ENCODE data around the gene CLCN6.

The CLCN6 gene

DNA sequence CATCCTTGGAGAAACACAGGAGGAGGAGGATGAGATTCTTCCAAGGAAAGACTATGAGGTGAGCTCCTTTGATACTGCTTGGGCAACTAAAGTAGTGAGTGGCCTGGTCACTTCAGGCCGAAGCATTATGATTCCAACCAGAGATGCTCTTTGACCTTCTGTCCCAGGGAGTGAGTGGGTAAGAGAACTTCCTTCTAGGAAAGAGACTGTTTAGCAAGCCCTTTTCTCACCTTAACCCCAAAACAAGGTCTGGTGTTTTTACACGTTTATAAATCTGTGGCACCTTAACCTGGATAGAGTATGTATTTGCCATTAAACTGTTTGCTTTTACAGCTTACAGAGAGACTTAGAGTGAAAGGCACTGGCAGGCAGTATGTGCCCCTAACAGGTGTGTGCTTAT, 1.1 kb downstream of the CLCN6 start:
- peak overlapping the region; percentile 94 for H3K27ac Mint-ChIP-seq
- H3K36me3 Mint-ChIP-seq (ENCODE audit: low read depth) = peaks cover 77% of the 10 kb centered on the region
- H3K27me3 Mint-ChIP-seq = no peaks in the 10 kb centered on the region
- H3K9me3 Mint-ChIP-seq = no peaks in the 10 kb centered on the region
- H3K4me1 Mint-ChIP-seq (ENCODE audit: low read depth) = peaks cover 70% of the 10 kb centered on the region
- intact Hi-C loops (cut with micrococcal nuclease) = loop anchor here (5.0 kb wide), 1 partner anchor 70 kb away; the partner anchor contains the start of gene AGTRAP
- H3K4me3 Mint-ChIP-seq = peak overlapping the region; percentile 94

DNA sequence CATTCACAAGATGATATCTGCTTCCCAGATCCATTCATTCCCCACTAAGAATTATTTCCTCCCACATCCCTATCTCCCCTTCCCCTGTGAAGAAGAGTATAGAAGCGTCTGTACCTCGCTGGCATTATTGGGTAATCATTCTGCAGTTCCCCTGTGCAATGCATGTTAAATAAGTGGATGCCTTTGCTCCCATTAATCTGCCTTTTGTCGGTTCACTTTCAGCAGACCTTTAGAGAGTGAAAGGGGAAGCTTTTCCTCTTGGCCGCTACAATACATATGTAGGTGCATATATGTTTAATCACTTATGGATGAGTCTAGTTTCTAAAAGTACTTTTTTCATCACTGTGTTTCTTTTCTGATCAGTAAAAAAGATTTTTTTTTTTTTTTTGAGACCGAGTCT, 7.0 kb downstream of the CLCN6 start:
- no peak overlapping the region for H3K4me3 Mint-ChIP-seq
- no peaks in the 10 kb centered on the region for H3K27me3 Mint-ChIP-seq
- no peaks in the 10 kb centered on the region for H3K9me3 Mint-ChIP-seq
- peaks cover 81% of the 10 kb centered on the region for H3K36me3 Mint-ChIP-seq (ENCODE audit: low read depth)
- H3K27ac Mint-ChIP-seq = no peak overlapping the region
- intact Hi-C loops (cut with micrococcal nuclease) = no loop called here
- peaks cover 68% of the 10 kb centered on the region for H3K4me1 Mint-ChIP-seq (ENCODE audit: low read depth)

DNA sequence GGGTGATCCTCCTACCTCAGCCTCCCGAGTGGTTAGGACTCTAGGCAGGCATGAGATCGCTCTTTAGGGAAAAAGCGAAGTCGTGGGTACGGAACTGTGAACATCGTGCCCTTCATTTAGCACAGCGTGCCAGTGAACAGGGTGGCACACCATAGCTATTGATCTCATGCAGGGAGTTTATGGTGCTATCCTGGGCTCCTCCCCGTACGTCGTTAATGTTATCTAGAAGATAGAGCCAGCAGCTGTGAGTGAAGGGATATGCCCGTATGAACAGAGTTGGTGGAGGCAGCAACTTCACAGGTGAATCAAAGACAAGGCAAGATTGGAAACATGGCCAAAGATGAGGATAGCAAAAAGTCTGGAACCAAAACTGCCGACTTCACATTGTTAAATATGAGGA, 11.2 kb downstream of the CLCN6 start:
- peaks cover 81% of the 10 kb centered on the region for H3K36me3 Mint-ChIP-seq (ENCODE audit: low read depth)
- intact Hi-C loops (cut with micrococcal nuclease) = no loop called here
- peaks cover 40% of the 10 kb centered on the region for H3K4me1 Mint-ChIP-seq (ENCODE audit: low read depth)
- H3K27me3 Mint-ChIP-seq = no peaks in the 10 kb centered on the region
- H3K9me3 Mint-ChIP-seq = no peaks in the 10 kb centered on the region
- H3K27ac Mint-ChIP-seq = no peak overlapping the region
- H3K4me3 Mint-ChIP-seq = no peak overlapping the region

DNA sequence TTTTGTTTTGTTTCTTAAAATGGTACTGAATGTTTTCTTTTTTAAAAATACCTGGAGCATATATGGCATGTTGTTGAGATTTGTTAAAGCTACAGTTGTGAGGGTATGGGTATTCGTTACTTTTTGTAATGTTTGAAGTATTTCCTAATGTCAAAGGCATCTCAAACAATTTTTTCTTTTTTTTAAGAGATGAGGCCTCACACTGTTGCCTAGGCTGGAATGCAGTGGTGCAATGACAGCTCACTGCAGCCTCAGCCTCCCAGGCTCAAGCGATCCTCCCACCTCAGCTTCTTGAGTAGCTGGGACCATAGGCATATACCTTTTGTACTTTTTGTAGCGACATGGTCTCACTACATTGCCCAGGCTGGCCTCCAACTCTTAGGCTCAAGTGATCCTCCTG, 16.1 kb downstream of the CLCN6 start:
- H3K27ac Mint-ChIP-seq = no peak overlapping the region
- peaks cover 5% of the 10 kb centered on the region for H3K4me1 Mint-ChIP-seq (ENCODE audit: low read depth)
- peaks cover 100% of the 10 kb centered on the region for H3K36me3 Mint-ChIP-seq (ENCODE audit: low read depth)
- no peaks in the 10 kb centered on the region for H3K27me3 Mint-ChIP-seq
- no peak overlapping the region for H3K4me3 Mint-ChIP-seq
- intact Hi-C loops (cut with micrococcal nuclease) = no loop called here
- H3K9me3 Mint-ChIP-seq = no peaks in the 10 kb centered on the region

DNA sequence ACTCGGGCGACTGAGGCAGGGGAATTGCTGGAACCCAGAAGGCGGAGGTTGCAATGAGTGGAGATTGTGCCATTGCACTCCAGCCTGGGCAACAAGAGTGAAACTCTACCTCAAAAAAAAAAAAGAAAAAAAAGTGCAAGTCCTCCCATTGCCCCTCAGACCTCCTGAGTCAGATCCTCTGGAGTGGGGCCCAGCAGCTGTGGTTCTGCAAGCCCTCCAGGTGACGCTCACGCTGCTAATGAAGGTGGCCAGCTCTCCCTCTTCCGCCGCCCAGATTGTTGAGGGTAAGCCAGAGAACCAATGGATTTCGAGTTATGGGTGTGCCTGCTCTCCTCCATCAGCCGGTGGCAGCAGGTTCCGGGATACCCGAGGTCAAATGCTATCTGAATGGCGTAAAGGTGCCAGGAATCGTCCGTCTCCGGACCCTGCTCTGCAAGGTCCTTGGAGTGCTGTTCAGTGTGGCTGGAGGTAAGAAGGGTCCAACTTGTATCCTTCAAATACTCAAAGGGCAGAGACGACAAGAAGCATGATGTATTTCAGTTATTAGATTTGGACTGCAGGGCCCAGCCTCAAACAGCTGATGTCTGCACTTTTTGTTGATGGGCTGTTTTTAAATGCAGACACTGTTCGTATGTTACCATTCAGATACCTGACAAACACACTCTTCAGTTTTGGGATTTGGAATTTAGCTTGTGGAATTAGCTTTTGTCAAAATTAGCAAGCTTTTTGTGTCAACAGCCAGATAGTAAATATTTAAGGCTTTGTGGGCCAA, 17.6 kb downstream of the CLCN6 start:
- Mint-ChIP-seq H3K27me3 (no peaks in the 10 kb centered on the region), H3K27ac (no peak overlapping the region), H3K36me3 (ENCODE audit: low read depth) (peaks cover 100% of the 10 kb centered on the region), H3K4me1 (ENCODE audit: low read depth) (no peaks in the 10 kb centered on the region), H3K4me3 (no peak overlapping the region), H3K9me3 (no peaks in the 10 kb centered on the region)
- intact Hi-C loops (cut with micrococcal nuclease) = no loop called here

DNA sequence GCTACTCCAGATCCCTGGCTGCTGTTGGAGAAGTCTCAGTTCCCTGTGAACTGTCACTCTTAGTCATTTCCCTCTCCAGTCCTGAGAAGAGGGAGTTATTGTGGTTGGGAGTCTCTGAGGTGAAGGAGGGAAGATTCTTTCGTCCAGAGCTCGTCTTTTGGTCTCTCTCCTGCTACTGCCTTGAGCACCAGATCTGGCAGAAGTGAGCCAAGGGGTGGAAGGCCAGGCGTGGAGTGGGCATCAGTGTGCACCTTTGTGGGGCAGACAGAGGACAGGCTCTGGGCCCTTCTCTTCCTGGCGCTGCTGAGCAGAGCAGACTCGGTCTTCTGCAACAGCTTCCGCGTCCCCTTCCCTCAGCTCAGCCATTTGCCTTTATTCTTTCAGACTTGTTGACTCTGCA, 19.1 kb downstream of the CLCN6 start:
- H3K27ac Mint-ChIP-seq = no peak overlapping the region
- no peaks in the 10 kb centered on the region for H3K27me3 Mint-ChIP-seq
- H3K4me1 Mint-ChIP-seq (ENCODE audit: low read depth) = no peaks in the 10 kb centered on the region
- H3K9me3 Mint-ChIP-seq = no peaks in the 10 kb centered on the region
- H3K4me3 Mint-ChIP-seq = no peak overlapping the region
- intact Hi-C loops (cut with micrococcal nuclease) = no loop called here
- peaks cover 100% of the 10 kb centered on the region for H3K36me3 Mint-ChIP-seq (ENCODE audit: low read depth)

DNA sequence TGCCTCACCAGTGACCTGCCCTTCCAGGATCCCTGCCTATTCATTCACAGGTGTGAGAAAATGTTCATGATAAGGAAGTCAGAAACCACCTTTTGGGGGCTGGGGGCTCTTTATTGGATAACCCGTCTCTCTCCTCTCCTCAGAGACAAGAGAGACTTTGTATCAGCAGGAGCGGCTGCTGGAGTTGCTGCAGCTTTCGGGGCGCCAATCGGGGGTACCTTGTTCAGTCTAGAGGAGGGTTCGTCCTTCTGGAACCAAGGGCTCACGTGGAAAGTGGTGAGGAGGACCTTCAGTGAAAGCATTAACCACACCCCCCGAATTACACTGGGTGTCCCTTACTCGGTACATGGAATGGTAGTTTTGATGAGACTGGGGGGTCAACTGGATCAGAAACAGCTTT, 21.0 kb downstream of the CLCN6 start:
- intact Hi-C loops (cut with micrococcal nuclease) = no loop called here
- H3K4me1 Mint-ChIP-seq (ENCODE audit: low read depth) = no peaks in the 10 kb centered on the region
- H3K4me3 Mint-ChIP-seq = no peak overlapping the region
- no peak overlapping the region for H3K27ac Mint-ChIP-seq
- H3K27me3 Mint-ChIP-seq = no peaks in the 10 kb centered on the region
- no peaks in the 10 kb centered on the region for H3K9me3 Mint-ChIP-seq
- H3K36me3 Mint-ChIP-seq (ENCODE audit: low read depth) = peaks cover 100% of the 10 kb centered on the region

DNA sequence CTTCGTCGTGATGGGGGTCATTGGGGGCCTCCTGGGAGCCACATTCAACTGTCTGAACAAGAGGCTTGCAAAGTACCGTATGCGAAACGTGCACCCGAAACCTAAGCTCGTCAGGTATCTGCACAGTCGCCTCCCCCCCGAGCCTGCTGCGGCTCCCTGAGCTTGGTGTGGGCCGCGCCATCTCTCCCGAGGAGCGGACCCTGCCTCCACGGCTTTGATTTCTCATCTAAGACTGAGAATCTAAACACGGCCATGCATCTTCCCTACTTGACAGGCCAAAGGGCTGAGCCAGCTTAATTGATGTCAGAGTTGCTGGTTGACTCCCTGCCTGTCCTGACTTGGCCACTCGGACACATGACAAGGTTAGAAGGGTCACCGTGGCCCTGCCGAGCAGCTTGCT, 22.5 kb downstream of the CLCN6 start:
- Mint-ChIP-seq H3K9me3 (no peaks in the 10 kb centered on the region), H3K27ac (peak overlapping the region; percentile 43), H3K36me3 (ENCODE audit: low read depth) (peaks cover 100% of the 10 kb centered on the region)

DNA sequence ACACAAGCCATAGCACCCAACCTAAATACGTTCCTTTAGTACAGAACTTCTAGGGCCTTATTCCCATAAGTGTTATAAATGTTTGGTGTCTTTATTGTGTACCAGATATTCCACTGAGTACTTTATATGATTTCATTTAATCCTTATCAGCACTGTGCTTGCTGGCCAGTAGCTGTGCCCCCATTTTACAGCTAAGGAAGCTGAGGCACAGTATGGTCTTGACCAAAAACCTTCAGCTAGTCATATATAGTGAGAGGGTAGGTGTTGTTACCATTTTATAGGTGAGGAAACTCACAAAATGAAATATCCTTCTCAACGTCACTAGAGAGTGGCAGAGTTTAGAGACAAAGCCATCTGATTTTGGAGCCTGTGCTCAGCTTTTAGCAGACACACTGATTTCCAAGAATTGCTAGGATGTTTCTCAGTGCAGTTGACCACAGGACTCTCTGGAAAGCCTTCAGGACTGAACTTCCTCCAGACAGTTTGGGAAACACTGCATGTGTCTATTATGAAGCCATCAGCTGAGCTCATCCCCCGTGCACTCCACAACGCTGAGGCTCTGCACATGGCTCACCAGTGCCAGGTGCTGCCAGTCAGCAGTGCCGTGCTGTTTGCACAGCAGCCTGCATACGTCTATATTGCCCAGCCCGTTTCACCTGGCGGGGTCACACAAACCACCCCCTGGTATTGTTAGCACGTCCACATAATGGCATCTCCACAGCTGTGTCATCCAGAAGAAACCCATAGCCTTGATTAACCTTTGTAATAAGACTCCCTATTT, 26.1 kb downstream of the CLCN6 start:
- Mint-ChIP-seq H3K27me3 (no peaks in the 10 kb centered on the region), H3K4me3 (no peak overlapping the region), H3K9me3 (no peaks in the 10 kb centered on the region), H3K4me1 (ENCODE audit: low read depth) (peaks cover 17% of the 10 kb centered on the region), H3K36me3 (ENCODE audit: low read depth) (peaks cover 100% of the 10 kb centered on the region), H3K27ac (peak overlapping the region; percentile 48)
- intact Hi-C loops (cut with micrococcal nuclease) = no loop called here

More for the DNA sequence above, 22.5 kb downstream of the CLCN6 start:
- Mint-ChIP-seq H3K4me3 (no peak overlapping the region), H3K4me1 (ENCODE audit: low read depth) (peaks cover 12% of the 10 kb centered on the region), H3K27me3 (no peaks in the 10 kb centered on the region)
- intact Hi-C loops (cut with micrococcal nuclease) = no loop called here

DNA sequence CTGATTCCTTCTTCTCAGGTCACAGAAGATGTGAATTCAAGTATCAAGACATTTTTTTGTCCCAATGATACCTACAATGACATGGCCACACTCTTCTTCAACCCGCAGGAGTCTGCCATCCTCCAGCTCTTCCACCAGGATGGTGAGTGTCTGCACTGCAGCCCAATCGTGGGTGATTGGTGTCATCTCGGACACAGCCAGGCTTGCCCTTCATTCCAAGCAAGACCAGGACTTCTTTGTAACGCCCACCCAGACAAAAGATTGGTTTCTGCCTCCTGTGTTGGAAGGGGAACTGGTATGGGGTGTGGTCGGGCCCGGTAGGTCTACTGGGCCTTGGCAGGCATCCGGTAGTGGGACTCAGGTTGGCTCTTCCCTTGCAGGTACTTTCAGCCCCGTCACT, 27.5 kb downstream of the CLCN6 start:
- Mint-ChIP-seq H3K27me3 (no peaks in the 10 kb centered on the region), H3K4me3 (no peak overlapping the region), H3K9me3 (no peaks in the 10 kb centered on the region), H3K36me3 (ENCODE audit: low read depth) (peaks cover 100% of the 10 kb centered on the region), H3K27ac (no peak overlapping the region), H3K4me1 (ENCODE audit: low read depth) (peaks cover 19% of the 10 kb centered on the region)
- intact Hi-C loops (cut with micrococcal nuclease) = no loop called here

DNA sequence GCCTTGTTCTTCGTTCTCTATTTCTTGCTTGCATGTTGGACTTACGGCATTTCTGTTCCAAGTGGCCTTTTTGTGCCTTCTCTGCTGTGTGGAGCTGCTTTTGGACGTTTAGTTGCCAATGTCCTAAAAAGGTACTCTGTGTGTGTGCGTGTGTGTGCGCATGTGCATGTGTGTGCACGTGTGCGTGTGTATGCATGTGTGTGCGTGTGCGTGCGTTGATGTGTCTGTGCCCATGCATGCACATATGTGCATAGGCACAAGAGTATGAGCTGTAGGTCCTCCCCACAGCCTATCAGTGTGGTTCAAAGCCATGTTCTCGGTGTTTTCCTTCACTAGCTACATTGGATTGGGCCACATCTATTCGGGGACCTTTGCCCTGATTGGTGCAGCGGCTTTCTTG, 27.9 kb downstream of the CLCN6 start:
- H3K4me1 Mint-ChIP-seq (ENCODE audit: low read depth) = peaks cover 22% of the 10 kb centered on the region
- intact Hi-C loops (cut with micrococcal nuclease) = no loop called here
- H3K27ac Mint-ChIP-seq = no peak overlapping the region
- H3K36me3 Mint-ChIP-seq (ENCODE audit: low read depth) = peaks cover 100% of the 10 kb centered on the region
- H3K9me3 Mint-ChIP-seq = no peaks in the 10 kb centered on the region
- H3K27me3 Mint-ChIP-seq = no peaks in the 10 kb centered on the region
- no peak overlapping the region for H3K4me3 Mint-ChIP-seq

DNA sequence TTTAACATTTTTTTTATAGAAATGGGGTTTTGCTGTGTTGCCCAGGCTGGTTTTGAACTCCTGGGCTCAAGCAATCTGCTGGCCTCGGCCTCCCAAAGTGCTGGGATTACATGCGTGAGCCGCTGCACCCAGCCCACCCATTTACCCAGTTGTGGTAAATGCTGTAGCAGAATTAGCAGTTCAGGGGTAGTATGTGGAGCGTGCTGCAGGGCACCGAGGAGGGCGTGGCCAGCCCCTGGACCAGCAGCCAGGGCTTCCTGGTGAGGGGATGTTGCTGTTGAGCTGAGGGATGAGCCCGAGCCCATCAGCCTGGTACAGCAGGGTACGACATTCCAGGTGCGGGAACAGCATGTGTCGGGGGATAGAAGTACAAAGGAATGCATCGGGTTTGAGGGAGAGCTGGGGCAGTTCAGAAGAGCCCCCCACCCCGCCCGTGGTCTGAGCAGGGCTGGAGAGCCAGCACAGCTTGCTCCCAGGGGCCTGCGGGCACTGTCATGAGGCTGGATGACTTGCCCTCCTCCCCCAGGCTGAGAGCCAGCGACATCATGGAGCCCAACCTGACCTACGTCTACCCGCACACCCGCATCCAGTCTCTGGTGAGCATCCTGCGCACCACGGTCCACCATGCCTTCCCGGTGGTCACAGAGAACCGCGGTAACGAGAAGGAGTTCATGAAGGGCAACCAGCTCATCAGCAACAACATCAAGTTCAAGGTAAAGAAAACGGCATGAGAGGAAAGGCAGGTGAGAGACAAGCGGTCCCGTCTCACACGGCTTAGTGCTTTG, 29.6 kb downstream of the CLCN6 start:
- Mint-ChIP-seq H3K9me3 (no peaks in the 10 kb centered on the region), H3K36me3 (ENCODE audit: low read depth) (peaks cover 100% of the 10 kb centered on the region), H3K27me3 (no peaks in the 10 kb centered on the region), H3K4me1 (ENCODE audit: low read depth) (peaks cover 27% of the 10 kb centered on the region), H3K27ac (no peak overlapping the region), H3K4me3 (no peak overlapping the region)
- intact Hi-C loops (cut with micrococcal nuclease) = no loop called here

DNA sequence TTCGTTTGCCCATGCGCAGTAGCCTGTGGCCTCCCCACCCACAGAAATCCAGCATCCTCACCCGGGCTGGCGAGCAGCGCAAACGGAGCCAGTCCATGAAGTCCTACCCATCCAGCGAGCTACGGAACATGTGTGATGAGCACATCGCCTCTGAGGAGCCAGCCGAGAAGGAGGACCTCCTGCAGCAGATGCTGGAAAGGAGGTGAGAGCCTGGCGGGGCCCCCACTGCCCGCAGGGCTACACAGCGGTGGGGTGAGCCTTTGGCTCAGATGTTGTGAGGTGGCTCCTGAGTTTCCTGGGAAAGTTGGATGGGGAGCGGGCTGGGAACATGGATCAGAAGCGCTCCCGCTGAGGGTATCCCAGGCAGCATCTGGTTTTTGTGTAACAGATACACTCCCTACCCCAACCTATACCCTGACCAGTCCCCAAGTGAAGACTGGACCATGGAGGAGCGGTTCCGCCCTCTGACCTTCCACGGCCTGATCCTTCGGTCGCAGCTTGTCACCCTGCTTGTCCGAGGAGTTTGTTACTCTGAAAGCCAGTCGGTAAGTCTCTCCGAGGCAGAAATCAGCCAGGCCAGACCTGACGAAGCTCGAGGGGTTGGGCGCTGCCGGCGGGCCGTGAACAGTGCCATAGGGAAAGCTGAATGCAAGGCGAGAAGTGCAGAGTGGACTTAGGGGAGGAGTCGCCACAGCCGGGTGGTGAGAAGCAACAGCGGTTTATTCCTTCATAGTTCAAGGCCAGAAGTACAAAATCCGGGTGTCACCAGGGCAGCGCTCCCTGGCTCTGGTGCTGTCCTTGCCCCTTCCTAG, 31.2 kb downstream of the CLCN6 start:
- H3K4me3 Mint-ChIP-seq = no peak overlapping the region
- no peak overlapping the region for H3K27ac Mint-ChIP-seq
- H3K27me3 Mint-ChIP-seq = no peaks in the 10 kb centered on the region
- peaks cover 100% of the 10 kb centered on the region for H3K36me3 Mint-ChIP-seq (ENCODE audit: low read depth)
- no peaks in the 10 kb centered on the region for H3K9me3 Mint-ChIP-seq
- peaks cover 42% of the 10 kb centered on the region for H3K4me1 Mint-ChIP-seq (ENCODE audit: low read depth)
- intact Hi-C loops (cut with micrococcal nuclease) = no loop called here
